Activated naive CD4-positive, alpha-beta T cell treated with Interleukin-2 at 50 U/mL for 16 hours (primary cell): ENCODE measurements around the gene NLRP3.
A peak's percentile ranks its signal among the peaks of the same experiment; 100 is the strongest.
"Not testable (repeated sequence)": the region's sequence is repeated elsewhere in the genome, so short reads cannot be mapped to it uniquely, and the experiment has no call there.

ENCODE experiments used
- DNase-seq: peaks from one replicate; pipeline ENCODE4 v3.0.0-alpha.2; 2020

Gene NLRP3

GRCh38 chr1:247415423-247416361 lies at the start of gene NLRP3:
NLRP3 (plus strand) TSS chr1:247416173; CDS start chr1:247418801, 2,628 bp downstream.
- peak; percentile 29 for DNase-seq

GRCh38 chr1:247366345-247366744 lies 49.6 kb upstream of the NLRP3 start:
- DNase-seq = not testable (repeated sequence)

GRCh38 chr1:247366926-247367645 lies 48.9 kb upstream of the NLRP3 start:
- DNase-seq = no peak

GRCh38 chr1:247367786-247368422 lies 48.1 kb upstream of the NLRP3 start:
- DNase-seq = no peak

- DNase-seq = no peak
These were observed 47.4 kb upstream of the NLRP3 start for GRCh38 chr1:247368490-247369145.

DNA sequence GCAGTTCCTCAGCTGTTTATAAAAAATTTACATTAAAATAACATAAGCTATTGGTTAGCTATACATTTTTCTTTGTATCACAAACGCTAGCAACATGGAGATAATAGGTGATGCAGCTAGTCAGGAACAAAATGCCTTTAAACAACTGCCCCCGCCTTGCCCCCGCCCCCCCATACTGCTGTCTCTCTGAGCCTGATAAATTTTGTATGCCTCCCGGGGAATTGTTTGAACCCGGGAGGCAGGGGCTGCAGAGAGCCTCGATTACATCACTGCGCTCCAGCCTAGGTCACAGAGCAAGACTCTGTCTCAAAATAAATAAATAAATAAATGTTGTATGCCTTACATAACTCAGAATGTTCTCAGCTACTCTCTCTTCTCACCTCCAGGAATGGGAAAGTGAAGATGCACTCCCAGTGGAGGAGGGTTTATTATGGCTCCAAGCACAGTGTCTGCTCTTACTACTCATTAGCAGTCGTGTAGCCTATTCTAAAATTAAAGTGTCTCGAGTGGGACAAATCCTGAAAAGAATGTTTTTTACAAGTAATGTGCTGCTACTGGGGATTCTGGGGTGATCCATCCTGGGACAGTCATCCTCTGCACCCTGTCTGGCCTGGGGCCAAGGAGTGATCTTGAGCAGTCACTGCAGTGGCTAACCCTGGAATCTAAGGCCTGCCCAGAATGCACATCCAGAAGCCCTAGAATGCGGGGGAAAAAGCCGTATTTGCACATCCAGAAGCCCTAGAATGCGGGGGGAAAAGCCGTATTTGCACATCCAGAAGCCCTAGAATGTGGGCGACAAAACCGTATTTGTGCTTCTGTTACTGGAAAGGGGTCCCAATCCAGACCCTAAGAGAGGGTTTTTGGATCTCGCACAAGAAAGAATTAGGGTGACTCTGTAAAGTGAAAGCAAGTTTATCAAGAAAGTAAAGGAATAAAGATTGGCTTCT lies 44.9 kb upstream of the NLRP3 start:
- DNase-seq = no peak

- DNase-seq = no peak
These were observed 44.1 kb upstream of the NLRP3 start for GRCh38 chr1:247371801-247372259.

GRCh38 chr1:247373721-247374141 lies 42.2 kb upstream of the NLRP3 start:
- DNase-seq = peak; percentile 54

DNA sequence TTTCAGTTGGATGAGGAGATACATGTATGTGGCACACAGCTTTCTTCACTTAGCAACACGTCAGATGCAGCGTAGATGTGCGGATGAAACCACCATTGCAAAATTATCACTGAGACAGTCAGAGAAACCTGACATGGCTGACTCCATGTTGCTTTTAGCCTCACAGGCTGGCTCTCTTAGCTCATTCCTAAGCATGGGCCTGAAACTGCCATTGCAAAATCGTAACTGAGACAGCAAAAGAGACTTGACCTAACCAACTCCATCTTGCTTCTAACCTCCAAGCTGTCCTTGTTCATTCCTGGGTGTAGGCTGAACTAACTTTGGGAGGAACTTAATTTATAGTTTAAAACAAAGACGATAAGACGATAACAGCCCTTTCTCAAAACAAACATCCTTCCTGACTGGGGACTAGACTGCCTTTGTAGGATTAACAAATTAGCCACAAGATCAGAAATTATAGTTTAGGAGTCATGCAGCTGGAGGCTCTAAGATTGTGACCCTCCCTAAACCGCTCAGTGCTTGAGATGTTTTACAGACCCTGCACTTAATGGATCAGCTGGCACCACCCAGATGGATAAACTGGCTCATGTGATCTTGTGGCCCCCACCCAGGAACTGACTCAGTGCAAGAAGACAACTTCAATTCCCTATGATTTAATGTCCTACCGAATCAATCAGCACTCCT lies 41.2 kb upstream of the NLRP3 start:
- not testable (repeated sequence) for DNase-seq

GRCh38 chr1:247375747-247376146 lies 40.2 kb upstream of the NLRP3 start:
- DNase-seq = no peak

- no peak for DNase-seq
These were observed 39.3 kb upstream of the NLRP3 start for GRCh38 chr1:247376659-247377058.

GRCh38 chr1:247377656-247378055 lies 38.3 kb upstream of the NLRP3 start:
- DNase-seq = not testable (repeated sequence)

- DNase-seq = no peak
These were observed 37.5 kb upstream of the NLRP3 start for GRCh38 chr1:247378334-247379073.

DNA sequence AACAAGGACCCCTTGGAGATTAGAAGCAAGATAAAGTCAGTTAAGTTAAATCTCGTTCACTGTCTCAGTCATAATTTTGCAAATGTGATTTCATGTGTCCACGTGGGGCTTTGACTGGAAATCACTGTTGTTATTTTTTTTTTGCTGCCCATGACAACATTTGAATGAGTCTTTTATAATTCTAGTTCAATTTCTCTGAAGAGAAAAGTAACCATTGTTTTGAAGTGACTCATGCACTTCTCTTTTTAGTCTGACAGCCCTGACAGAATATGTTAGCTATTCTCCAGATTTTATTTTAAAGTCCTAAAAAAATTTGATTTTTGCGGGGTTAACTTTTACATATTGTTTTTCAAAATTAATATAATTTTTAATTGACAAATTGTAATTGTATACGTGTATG lies 30.7 kb upstream of the NLRP3 start:
- no peak for DNase-seq

GRCh38 chr1:247386217-247386616 lies 29.8 kb upstream of the NLRP3 start:
- DNase-seq = no peak

DNA sequence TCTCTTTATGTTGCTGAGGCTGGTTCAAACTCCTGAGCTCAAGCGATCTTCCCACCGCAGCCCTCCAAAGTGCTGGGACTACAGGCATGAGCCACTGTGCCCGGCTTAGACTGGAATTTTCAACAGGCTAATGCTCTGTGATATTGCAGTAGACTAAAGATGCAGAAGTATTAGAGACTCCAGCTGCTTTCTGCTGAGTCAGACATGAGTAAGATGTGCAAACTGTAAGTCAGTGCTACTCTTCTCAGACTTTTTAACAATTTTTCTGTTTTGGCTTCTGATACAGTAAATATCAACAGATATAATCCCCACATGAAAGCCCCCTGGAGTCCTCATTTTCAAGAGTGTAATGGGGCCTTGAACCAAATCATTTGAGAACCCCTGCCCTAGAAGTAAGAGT lies 29.3 kb upstream of the NLRP3 start:
- no peak for DNase-seq

DNA sequence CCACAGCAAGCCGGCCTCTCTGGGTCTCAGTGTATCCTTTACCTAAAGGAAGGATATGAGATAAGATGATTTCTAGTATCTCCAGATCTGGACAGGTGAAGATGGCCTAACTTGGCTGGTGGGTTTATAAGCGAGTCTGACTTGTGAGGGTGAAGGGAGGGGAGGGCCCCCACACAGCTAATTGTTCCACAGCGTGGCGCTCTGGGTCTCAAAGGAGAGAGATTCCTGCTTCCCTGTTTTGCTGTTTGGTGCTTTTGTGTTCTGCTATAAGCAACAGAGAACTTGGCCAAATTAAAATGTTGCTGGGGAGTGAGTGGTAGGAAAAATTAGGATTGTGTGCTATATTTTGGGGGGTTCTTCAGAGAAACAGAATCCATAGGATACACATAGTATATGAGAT lies 28.9 kb upstream of the NLRP3 start:
- no peak for DNase-seq

DNA sequence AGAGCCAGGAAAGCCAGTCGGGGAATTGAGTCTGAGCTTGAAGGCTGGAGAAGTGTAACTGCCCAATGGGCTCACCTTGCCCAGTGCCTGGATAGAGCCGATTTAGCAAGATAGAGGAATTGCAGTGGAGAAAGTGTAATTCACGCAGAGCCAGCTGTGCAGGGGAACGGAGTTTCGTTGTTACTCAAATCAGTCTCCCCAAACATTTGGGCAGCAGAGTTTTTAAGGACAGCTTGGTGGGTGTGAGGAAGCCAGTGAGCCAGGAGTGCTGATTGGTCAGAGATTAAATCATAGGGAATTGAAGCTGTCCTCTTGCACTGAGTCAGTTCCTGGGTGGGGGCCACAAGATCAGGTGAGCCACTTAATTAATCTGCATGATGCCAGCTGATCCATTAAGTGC lies 28.4 kb upstream of the NLRP3 start:
- DNase-seq = no peak

DNA sequence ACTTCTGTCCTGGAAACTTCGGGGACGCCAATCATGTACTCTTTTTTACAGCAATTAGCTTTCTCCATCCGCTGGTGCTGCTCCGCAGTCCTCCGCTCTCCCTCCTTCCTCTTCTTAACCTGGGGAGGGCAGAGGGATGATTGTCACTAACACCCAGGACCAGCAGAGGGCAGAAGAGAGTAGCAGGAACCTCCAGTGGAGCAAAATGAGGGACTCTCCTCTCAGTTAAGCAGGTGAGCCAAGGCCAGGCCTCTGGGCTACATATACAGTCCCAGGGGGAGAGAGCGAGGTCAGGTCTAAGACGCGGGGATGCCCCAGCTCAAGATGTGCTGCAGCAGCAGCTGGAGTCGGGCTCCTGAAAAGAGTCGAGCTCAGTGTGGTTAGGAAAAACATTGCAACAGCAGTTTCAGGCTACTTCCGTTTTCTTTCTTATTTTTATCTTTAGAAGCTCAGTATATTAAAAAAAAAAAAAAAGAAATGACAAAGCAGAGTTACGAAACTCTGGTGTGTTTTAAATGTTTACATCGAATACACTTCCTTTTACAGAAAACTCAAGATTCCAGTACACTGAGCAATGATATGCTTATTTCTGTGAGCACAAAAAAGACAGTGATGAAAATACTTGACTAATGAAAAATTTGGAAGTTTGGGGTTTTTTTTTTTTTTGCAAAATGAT lies 25.7 kb upstream of the NLRP3 start:
- peak; percentile 83 for DNase-seq

DNA sequence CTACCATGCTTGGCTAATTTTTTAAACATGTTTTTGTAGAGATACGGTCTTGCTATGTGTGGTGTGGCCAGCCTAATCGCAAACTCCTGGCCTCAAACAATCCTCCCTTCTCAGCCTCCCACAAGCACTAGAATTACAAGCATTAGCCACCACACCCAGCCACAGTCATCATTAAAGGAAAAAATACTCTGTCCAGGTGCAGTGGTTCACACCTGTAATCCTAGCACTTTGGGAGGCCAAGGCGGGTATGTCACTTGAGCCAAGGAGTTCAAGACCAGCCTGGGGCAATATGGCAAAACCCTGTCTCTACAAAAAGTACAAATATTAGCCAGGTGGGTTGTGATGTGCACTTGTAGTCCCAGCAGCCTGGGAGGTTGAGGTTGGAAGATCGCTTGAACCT lies 25.0 kb upstream of the NLRP3 start:
- DNase-seq = no peak
